Neural progenitor cell (in vitro differentiated cells): Measurements from ENCODE around the gene ADCY5. TPM values are rescaled to one million over a fixed set of nuclear protein-coding genes. Genes with fewer than 3 reads are reported as not detected.

ENCODE experiments used
- DNase-seq: peaks from one replicate; pipeline ENCODE4 v3.0.0-alpha.2; 2016; ENCODE audit warnings: low spot score
- H2AFZ ChIP-seq: fragments of 200-600 bp; sonication (generic); replicated peaks from 2 replicates; pipeline ENCODE4 v1.6.1; 2016; ENCODE audit warnings: antibody characterized with exemption
- H3F3A ChIP-seq: fragments of 200-600 bp; sonication (generic); 2 replicates; pipeline ENCODE4 v1.6.1; 2016; ENCODE audit warnings: antibody characterized with exemption, low read depth
- H3K27ac ChIP-seq: fragments of 200-600 bp; sonication (generic); 2 replicates; pipeline ENCODE4 v1.5.1; 2016; ENCODE audit warnings: mild to moderate bottlenecking
- H3K27me3 ChIP-seq: fragments of 200-600 bp; sonication (generic); 2 replicates; pipeline ENCODE4 v1.6.1; 2016; ENCODE audit warnings: mild to moderate bottlenecking, moderate library complexity
- H3K36me3 ChIP-seq: fragments of 200-600 bp; sonication (generic); 2 replicates; pipeline ENCODE4 v1.5.1; 2016
- H3K4me1 ChIP-seq: fragments of 200-600 bp; sonication (generic); 2 replicates; pipeline ENCODE4 v1.6.1; 2016; ENCODE audit warnings: mixed run types
- H3K4me2 ChIP-seq: fragments of 200-600 bp; sonication (generic); 2 replicates; pipeline ENCODE4 v1.6.1; 2016
- H3K4me3 ChIP-seq: fragments of 200-600 bp; sonication (generic); 2 replicates; pipeline ENCODE4 v1.5.1; 2016
- H3K79me2 ChIP-seq: fragments of 200-600 bp; sonication (generic); 2 replicates; pipeline ENCODE4 v1.6.1; 2016; ENCODE audit warnings: low read depth
- H3K9ac ChIP-seq: fragments of 200-600 bp; sonication (generic); 2 replicates; pipeline ENCODE4 v1.6.1; 2016
- H3K9me3 ChIP-seq: fragments of 200-600 bp; sonication (generic); 2 replicates; pipeline ENCODE4 v1.5.1; 2016; ENCODE audit warnings: low read depth
- H4K20me1 ChIP-seq: fragments of 200-600 bp; sonication (generic); 2 replicates; pipeline ENCODE4 v1.6.1; 2016; ENCODE audit warnings: low read depth
- H3K27ac Mint-ChIP-seq: 3 replicates; pipeline ENCODE4 v1.8.0; 2021; ENCODE audit warnings: mixed read lengths
- H3K27me3 Mint-ChIP-seq: 2 replicates; pipeline ENCODE4 v1.8.0; 2022; ENCODE audit warnings: low read depth, mild to moderate bottlenecking, inconsistent platforms, moderate library complexity, mixed read lengths; ENCODE audit not compliant: insufficient read depth
- H3K36me3 Mint-ChIP-seq: 3 replicates; pipeline ENCODE4 v1.8.0; 2021; ENCODE audit warnings: mixed read lengths
- H3K4me1 Mint-ChIP-seq: 3 replicates; pipeline ENCODE4 v1.8.0; 2021; ENCODE audit warnings: mixed read lengths
- H3K4me3 Mint-ChIP-seq: 3 replicates; pipeline ENCODE4 v1.8.0; 2021; ENCODE audit warnings: mild to moderate bottlenecking, moderate library complexity, mixed read lengths
- H3K9me3 Mint-ChIP-seq: 3 replicates; pipeline ENCODE4 v1.8.0; 2020; ENCODE audit warnings: mixed read lengths
- EZH2 ChIP-seq: fragments of 200-600 bp; sonication (generic); IDR thresholded peaks from 2 replicates; pipeline ENCODE4 v1.6.1; 2017; ENCODE audit warnings: antibody characterized with exemption, mild to moderate bottlenecking, moderate library complexity
- EZH2phosphoT487 ChIP-seq: fragments of 200-600 bp; sonication (generic); IDR thresholded peaks from 2 replicates; pipeline ENCODE4 v1.6.1; 2017; ENCODE audit warnings: antibody characterized with exemption
- total RNA-seq: library from RNA; depleted of rRNA; stranded (reverse); fragments of >200 nt; gene quantifications from 2 replicates; pipeline ENCODE4 v1.2.3, GENCODE V29; 2015; ENCODE audit warnings: low replicate concordance
- TF ChIP-seq, protein P1 (sequence below): fragments of 200-600 bp; sonication (generic); IDR thresholded peaks from 2 replicates; pipeline ENCODE4 v1.5.1; 2017; ENCODE audit warnings: antibody characterized with exemption, mild to moderate bottlenecking

The ADCY5 gene
- total RNA-seq, 1 donor from 2014 or later, result 1.6 TPM

- Mint-ChIP-seq H3K4me3 (no peak overlapping the region), H3K27me3 (peaks cover 13% of the 10 kb centered on the region), H3K36me3 (no peaks in the 10 kb centered on the region), H3K9me3 (peaks cover 2% of the 10 kb centered on the region), H3K27ac (no peak overlapping the region), H3K4me1 (no peaks in the 10 kb centered on the region)
- no peaks in the 10 kb centered on the region for H3K79me2 ChIP-seq
- no peak overlapping the region for H3K9ac ChIP-seq
- H3K27me3 ChIP-seq, result no peaks in the 10 kb centered on the region
- peaks cover 7% of the 10 kb centered on the region for H4K20me1 ChIP-seq
- no peaks in the 10 kb centered on the region for H3K4me1 ChIP-seq
- no peaks in the 10 kb centered on the region for H3F3A ChIP-seq
- H3K9me3 ChIP-seq, result no peaks in the 10 kb centered on the region
- no peaks in the 10 kb centered on the region for H3K36me3 ChIP-seq
- no peak overlapping the region for H2AFZ ChIP-seq
- H3K4me2 ChIP-seq, result no peak overlapping the region
- no peak overlapping the region for H3K27ac ChIP-seq
- no peak for DNase-seq
- H3K4me3 ChIP-seq, result no peak overlapping the region
- TF ChIP-seq, protein P1, sequence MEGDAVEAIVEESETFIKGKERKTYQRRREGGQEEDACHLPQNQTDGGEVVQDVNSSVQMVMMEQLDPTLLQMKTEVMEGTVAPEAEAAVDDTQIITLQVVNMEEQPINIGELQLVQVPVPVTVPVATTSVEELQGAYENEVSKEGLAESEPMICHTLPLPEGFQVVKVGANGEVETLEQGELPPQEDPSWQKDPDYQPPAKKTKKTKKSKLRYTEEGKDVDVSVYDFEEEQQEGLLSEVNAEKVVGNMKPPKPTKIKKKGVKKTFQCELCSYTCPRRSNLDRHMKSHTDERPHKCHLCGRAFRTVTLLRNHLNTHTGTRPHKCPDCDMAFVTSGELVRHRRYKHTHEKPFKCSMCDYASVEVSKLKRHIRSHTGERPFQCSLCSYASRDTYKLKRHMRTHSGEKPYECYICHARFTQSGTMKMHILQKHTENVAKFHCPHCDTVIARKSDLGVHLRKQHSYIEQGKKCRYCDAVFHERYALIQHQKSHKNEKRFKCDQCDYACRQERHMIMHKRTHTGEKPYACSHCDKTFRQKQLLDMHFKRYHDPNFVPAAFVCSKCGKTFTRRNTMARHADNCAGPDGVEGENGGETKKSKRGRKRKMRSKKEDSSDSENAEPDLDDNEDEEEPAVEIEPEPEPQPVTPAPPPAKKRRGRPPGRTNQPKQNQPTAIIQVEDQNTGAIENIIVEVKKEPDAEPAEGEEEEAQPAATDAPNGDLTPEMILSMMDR, result no peak
- TF ChIP-seq EZH2phosphoT487 (no peak), EZH2 (no peak)
Observed at GRCh38 chr3:123289391-123290106, 159.3 kb downstream of the ADCY5 start.

GRCh38 chr3:123287962-123288302 is 161.0 kb downstream of the ADCY5 start:
- Mint-ChIP-seq H3K4me3 (no peak overlapping the region), H3K9me3 (peaks cover 2% of the 10 kb centered on the region), H3K27ac (no peak overlapping the region), H3K4me1 (no peaks in the 10 kb centered on the region), H3K27me3 (peaks cover 10% of the 10 kb centered on the region), H3K36me3 (no peaks in the 10 kb centered on the region)
- H3K27ac ChIP-seq, result no peak overlapping the region
- no peak overlapping the region for H3K9ac ChIP-seq
- H4K20me1 ChIP-seq, result peaks cover 10% of the 10 kb centered on the region
- H3K4me3 ChIP-seq, result no peak overlapping the region
- no peak overlapping the region for H2AFZ ChIP-seq
- no peaks in the 10 kb centered on the region for H3K4me1 ChIP-seq
- H3F3A ChIP-seq, result no peaks in the 10 kb centered on the region
- H3K9me3 ChIP-seq, result no peaks in the 10 kb centered on the region
- H3K79me2 ChIP-seq, result no peaks in the 10 kb centered on the region
- no peaks in the 10 kb centered on the region for H3K27me3 ChIP-seq
- no peak for DNase-seq
- TF ChIP-seq EZH2phosphoT487 (no peak), EZH2 (no peak)
- TF ChIP-seq, protein P1, result no peak
- no peak overlapping the region for H3K4me2 ChIP-seq
- no peaks in the 10 kb centered on the region for H3K36me3 ChIP-seq

DNA sequence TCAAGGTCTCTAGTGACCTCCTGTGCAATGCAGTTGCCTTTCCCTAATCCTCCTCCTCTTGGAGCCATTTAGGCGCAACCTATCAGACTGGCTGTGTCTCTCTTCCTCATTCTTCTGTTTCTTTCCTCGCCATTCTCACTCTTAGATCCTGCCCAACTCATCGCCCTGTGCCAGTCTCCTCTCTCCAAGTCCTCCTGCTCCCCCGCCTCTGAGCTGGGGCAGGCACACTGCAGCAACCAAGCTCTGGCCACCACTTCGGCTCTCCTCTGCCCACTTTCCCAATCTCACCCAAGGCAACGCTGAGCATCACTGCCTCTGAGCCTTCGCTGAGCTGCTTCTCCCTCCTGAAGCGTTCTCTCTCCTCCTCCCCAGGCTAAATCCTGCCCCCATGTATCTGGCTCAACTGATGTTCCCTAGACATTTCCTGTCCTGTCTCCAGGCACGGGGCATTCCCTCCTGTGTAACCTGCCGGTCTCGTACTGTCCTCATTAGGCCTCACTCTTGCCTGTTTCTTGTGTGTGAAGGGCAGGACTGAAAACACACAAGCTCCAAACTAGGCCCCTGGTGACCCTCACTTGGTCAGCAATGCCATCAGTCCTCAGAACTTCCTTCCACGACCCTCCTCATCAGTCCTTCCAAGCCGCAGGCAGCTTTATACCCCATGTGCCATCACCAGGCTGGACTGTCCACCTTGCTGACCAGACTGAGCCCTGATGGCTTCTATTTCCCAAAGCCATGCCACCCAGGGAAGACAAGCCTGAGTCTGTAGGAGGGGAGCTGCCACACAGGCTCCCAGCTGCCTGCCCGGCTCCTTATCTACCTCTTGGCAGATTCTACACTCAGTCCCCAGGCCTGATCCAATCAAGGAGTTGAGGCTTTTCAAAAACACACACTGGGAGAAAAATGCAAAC is 161.6 kb downstream of the ADCY5 start:
- H4K20me1 ChIP-seq, result peaks cover 13% of the 10 kb centered on the region
- H3K4me3 Mint-ChIP-seq, result no peak overlapping the region
- no peak for DNase-seq
- no peaks in the 10 kb centered on the region for H3K36me3 ChIP-seq
- no peak overlapping the region for H3K27ac Mint-ChIP-seq
- H3K9me3 ChIP-seq, result no peaks in the 10 kb centered on the region
- no peaks in the 10 kb centered on the region for H3K27me3 ChIP-seq
- H3K4me2 ChIP-seq, result no peak overlapping the region
- TF ChIP-seq EZH2phosphoT487 (no peak), EZH2 (no peak)
- TF ChIP-seq, protein P1, result no peak
- peaks cover 2% of the 10 kb centered on the region for H3K9me3 Mint-ChIP-seq
- H3K36me3 Mint-ChIP-seq, result no peaks in the 10 kb centered on the region
- no peak overlapping the region for H3K9ac ChIP-seq
- no peaks in the 10 kb centered on the region for H3K4me1 Mint-ChIP-seq
- H2AFZ ChIP-seq, result no peak overlapping the region
- no peak overlapping the region for H3K4me3 ChIP-seq
- no peaks in the 10 kb centered on the region for H3K79me2 ChIP-seq
- peaks cover 12% of the 10 kb centered on the region for H3K27me3 Mint-ChIP-seq
- H3K27ac ChIP-seq, result no peak overlapping the region
- H3K4me1 ChIP-seq, result no peaks in the 10 kb centered on the region
- H3F3A ChIP-seq, result no peaks in the 10 kb centered on the region
